ENCODE measurements around the gene ADAMTS15. TPM values are rescaled to one million over a fixed set of nuclear protein-coding genes. Genes with fewer than 3 reads are reported as not detected.

Gene ADAMTS15
- total and polyA plus RNA-seq, 10 of the 15 experiments (the other 5 are each of a cell fraction or from before 2014, with no cell fraction given), result not detected

DNA sequence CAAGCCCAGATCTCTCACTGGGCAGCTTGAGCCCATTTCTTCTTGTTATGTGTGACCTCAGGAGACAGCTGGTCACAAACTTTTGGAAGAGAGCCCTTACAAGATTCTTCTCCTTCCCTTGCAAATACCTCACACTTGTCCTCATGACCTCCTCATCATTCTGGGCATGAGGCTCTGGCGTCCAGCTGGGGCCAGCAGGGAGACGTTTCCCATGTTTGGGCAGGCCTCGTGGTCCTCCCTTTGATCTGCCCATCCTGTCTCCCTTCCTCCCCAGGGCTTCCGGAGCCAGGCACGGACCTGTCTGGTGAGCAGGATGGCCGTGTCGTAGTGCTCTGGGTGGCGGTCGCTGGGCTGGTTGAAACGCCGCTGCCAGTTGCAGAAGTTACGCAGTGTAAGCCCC lies 29.7 kb upstream of the ADAMTS15 start:
- SMC1A ChIA-PET (ENCODE audit: uncharacterized antibody, unreplicated experiment), result interaction anchor here (0.6 kb wide), 1 partner anchor 617 kb away, joined by 3 read pairs; no protein-coding TSS in a partner anchor
- no peak overlapping the region for H3K27ac ChIP-seq (ENCODE audit: control insufficient read depth, insufficient read depth)
- in situ Hi-C loops (cut with MboI), result no loop called here
- CTCF ChIA-PET, result interaction anchor here (1.3 kb wide), 1 partner anchor 473 kb away, joined by 3 read pairs; no protein-coding TSS in a partner anchor
- H3K4me1 ChIP-seq (ENCODE audit: control insufficient read depth, insufficient read depth, low read length), result no peaks in the 10 kb centered on the region
- H3K36me3 ChIP-seq (ENCODE audit: control insufficient read depth in 2 of 2, insufficient read depth in 2 of 2, low read length in 1 of 2), result no peaks in the 10 kb centered on the region
- BruUV-seq (replicated peaks), result no TSS peak
- no peak overlapping the region for H3K4me3 ChIP-seq
- no peak for DNase-seq (ENCODE audit: low read depth, low spot score)
- H2AFZ ChIP-seq (ENCODE audit: control insufficient read depth, low read depth, low read length), result no peak overlapping the region
- RAD21 ChIA-PET (ENCODE audit: unreplicated experiment), result no interaction called here
- POLR2A ChIA-PET, result no interaction called here
- no peaks in the 10 kb centered on the region for H3K79me2 ChIP-seq (ENCODE audit: control insufficient read depth, insufficient read depth, low read length)
- no peak for FAIRE-seq
- no peak for TF ChIP-seq ZNF217 (IDR thresholded peaks at IDR 0.05)
- TF ChIP-seq, protein P1, sequence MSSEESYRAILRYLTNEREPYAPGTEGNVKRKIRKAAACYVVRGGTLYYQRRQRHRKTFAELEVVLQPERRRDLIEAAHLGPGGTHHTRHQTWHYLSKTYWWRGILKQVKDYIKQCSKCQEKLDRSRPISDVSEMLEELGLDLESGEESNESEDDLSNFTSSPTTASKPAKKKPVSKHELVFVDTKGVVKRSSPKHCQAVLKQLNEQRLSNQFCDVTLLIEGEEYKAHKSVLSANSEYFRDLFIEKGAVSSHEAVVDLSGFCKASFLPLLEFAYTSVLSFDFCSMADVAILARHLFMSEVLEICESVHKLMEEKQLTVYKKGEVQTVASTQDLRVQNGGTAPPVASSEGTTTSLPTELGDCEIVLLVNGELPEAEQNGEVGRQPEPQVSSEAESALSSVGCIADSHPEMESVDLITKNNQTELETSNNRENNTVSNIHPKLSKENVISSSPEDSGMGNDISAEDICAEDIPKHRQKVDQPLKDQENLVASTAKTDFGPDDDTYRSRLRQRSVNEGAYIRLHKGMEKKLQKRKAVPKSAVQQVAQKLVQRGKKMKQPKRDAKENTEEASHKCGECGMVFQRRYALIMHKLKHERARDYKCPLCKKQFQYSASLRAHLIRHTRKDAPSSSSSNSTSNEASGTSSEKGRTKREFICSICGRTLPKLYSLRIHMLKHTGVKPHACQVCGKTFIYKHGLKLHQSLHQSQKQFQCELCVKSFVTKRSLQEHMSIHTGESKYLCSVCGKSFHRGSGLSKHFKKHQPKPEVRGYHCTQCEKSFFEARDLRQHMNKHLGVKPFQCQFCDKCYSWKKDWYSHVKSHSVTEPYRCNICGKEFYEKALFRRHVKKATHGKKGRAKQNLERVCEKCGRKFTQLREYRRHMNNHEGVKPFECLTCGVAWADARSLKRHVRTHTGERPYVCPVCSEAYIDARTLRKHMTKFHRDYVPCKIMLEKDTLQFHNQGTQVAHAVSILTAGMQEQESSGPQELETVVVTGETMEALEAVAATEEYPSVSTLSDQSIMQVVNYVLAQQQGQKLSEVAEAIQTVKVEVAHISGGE (CRISPR knock-in tag; IDR thresholded peaks at IDR 0.05), result no peak
- WGBS (ENCODE audit: insufficient coverage, insufficient replicate concordance, low lambda C conversion rate, missing lambda C conversion rate), result 43% methylated on average over 12 of the region's 12 CpGs
- H3K9ac ChIP-seq (ENCODE audit: control insufficient read depth, insufficient read depth, low read length), result no peak overlapping the region
- intact Hi-C loops (cut with micrococcal nuclease; ENCODE audit: unreplicated experiment), result no loop called here
- no peaks in the 10 kb centered on the region; the same call in 1 of the 2 replicates for H4K20me1 ChIP-seq (ENCODE audit: control insufficient read depth, insufficient read depth)
- H3K27me3 ChIP-seq (replicated peaks in 1 of 2; ENCODE audit: control insufficient read depth in 2 of 2, insufficient read depth in 2 of 2, low read length in 1 of 2), result peaks cover 2 to 9% of the 10 kb centered on the region in 2 experiments; a peak in 3 of 4 replicates
- no peaks in the 10 kb centered on the region for H3K9me3 ChIP-seq (replicated peaks; ENCODE audit: control insufficient read depth, insufficient read depth, low read length)
- no peak for ATAC-seq
- H3K4me2 ChIP-seq (ENCODE audit: control insufficient read depth, insufficient read depth), result no peak overlapping the region
